Testis (tissue), 3 donors: ENCODE data around the gene RNASE13. TPM values are rescaled to one million over a fixed set of nuclear protein-coding genes. Genes with fewer than 3 reads are reported as not detected.

Experiments
- DNase-seq: peaks from one replicate; pipeline ENCODE4 v3.0.0-alpha.2; 2019
- H3K27ac ChIP-seq, 2 donors: fragments of 200-600 bp; sonication (generic); one replicate each; pipeline ENCODE4 v1.5.1; 2019
- H3K27me3 ChIP-seq: fragments of 200-600 bp; sonication (generic); one replicate; pipeline ENCODE4 v1.5.1; 2019
- H3K36me3 ChIP-seq: fragments of 200-600 bp; sonication (generic); one replicate; pipeline ENCODE4 v1.5.1; 2017; ENCODE audit warnings: low read depth; ENCODE audit errors: missing control alignments
- H3K4me1 ChIP-seq: fragments of 200-600 bp; sonication (generic); one replicate; pipeline ENCODE4 v1.5.1; 2019
- H3K4me3 ChIP-seq, 2 donors: fragments of 200-600 bp; sonication (generic); one replicate each; pipeline ENCODE4 v1.5.1; 2017 to 2019
- H3K9me3 ChIP-seq: fragments of 200-600 bp; sonication (generic); one replicate; pipeline ENCODE4 v1.5.1; 2017
- POLR2A ChIP-seq: fragments of 450-650 bp; IDR thresholded peaks from one replicate; pipeline ENCODE4 v1.6.1; 2017; ENCODE audit warnings: antibody characterized with exemption, mild to moderate bottlenecking, moderate library complexity
- WGBS, 2 donors: methylation state at CpG; one replicate each; pipeline ENCODE4 v1.1.5; 2018; 5-methylcytosine and 5-hydroxymethylcytosine counted together
- intact Hi-C: fragments of 100-400 bp; cut with DNase I; formaldehyde crosslinking; loops from one replicate; pipeline ENCODE4 v1.15.1; 2023; ENCODE audit warnings: low total_unique reads
- polyA plus RNA-seq: library from polyadenylated mRNA; stranded (reverse); fragments of 350-450 nt; fragmentation: Illumina TruSeq; extraction: RNeasy Lipid Tissue Mini Kit (QIAGEN cat#74804); gene quantifications from one replicate; pipeline ENCODE4 v1.2.3, GENCODE V29; 2014; ENCODE audit warnings: low read depth, low replicate concordance; ENCODE audit not compliant: insufficient read depth
- total RNA-seq, 2 donors: library from RNA; depleted of rRNA; stranded (reverse); fragments of >200 nt; gene quantifications; one replicate each; pipeline ENCODE4 v1.2.3, GENCODE V29; 2016
- TF ChIP-seq, protein P1 (sequence below), 3 experiments: fragments of 450-650 bp in 2 of 3; fragments of 200-600 bp in 1 of 3; sonication (generic) in 1 of 3; IDR thresholded peaks; one replicate each; pipeline ENCODE4 v1.5.1; 2016 to 2019; ENCODE audit warnings: antibody characterized with exemption in 3 of 3, mild to moderate bottlenecking in 2 of 3, moderate library complexity in 1 of 3

The RNASE13 gene
- total and polyA plus RNA-seq, 3 donors from 2014 or later: not detected

- Histone ChIP-seq H3K36me3 (no peaks in the 10 kb centered on the region), H3K9me3 (no peaks in the 10 kb centered on the region), H3K27me3 (no peaks in the 10 kb centered on the region), H3K4me1 (peaks cover 13% of the 10 kb centered on the region), H3K4me3 (no peak overlapping the region), H3K27ac (no peak overlapping the region)
- WGBS, 2 donors: 87 to 89% methylated on average over 2 of the region's 2 CpGs
- DNase-seq: no peak
- TF ChIP-seq, protein P1, sequence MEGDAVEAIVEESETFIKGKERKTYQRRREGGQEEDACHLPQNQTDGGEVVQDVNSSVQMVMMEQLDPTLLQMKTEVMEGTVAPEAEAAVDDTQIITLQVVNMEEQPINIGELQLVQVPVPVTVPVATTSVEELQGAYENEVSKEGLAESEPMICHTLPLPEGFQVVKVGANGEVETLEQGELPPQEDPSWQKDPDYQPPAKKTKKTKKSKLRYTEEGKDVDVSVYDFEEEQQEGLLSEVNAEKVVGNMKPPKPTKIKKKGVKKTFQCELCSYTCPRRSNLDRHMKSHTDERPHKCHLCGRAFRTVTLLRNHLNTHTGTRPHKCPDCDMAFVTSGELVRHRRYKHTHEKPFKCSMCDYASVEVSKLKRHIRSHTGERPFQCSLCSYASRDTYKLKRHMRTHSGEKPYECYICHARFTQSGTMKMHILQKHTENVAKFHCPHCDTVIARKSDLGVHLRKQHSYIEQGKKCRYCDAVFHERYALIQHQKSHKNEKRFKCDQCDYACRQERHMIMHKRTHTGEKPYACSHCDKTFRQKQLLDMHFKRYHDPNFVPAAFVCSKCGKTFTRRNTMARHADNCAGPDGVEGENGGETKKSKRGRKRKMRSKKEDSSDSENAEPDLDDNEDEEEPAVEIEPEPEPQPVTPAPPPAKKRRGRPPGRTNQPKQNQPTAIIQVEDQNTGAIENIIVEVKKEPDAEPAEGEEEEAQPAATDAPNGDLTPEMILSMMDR (IDR thresholded peaks at IDR 0.05): no peak
- TF ChIP-seq POLR2A: no peak
- intact Hi-C loops: no loop called here
Observed at GRCh38 chr14:21047378-21047781, 12.8 kb upstream of the RNASE13 start.

GRCh38 chr14:21043974-21044618 is 9.5 kb upstream of the RNASE13 start:
- intact Hi-C loops: no loop called here
- Histone ChIP-seq H3K27ac (no peak overlapping the region), H3K4me1 (peaks cover 16% of the 10 kb centered on the region), H3K27me3 (no peaks in the 10 kb centered on the region), H3K9me3 (no peaks in the 10 kb centered on the region), H3K36me3 (no peaks in the 10 kb centered on the region), H3K4me3 (no peak overlapping the region)
- WGBS, 2 donors: 65 to 69% methylated on average over 6 of the region's 6 CpGs
- TF ChIP-seq, protein P1 (IDR thresholded peaks at IDR 0.05): no peak
- TF ChIP-seq POLR2A: no peak
- DNase-seq: no peak

- Histone ChIP-seq H3K9me3 (no peaks in the 10 kb centered on the region), H3K36me3 (no peaks in the 10 kb centered on the region), H3K4me3 (no peak overlapping the region), H3K27me3 (no peaks in the 10 kb centered on the region), H3K4me1 (peaks cover 13% of the 10 kb centered on the region), H3K27ac (no peak overlapping the region)
- intact Hi-C loops: no loop called here
- DNase-seq: no peak
- TF ChIP-seq, protein P1 (IDR thresholded peaks at IDR 0.05): no peak
- no peak for TF ChIP-seq POLR2A
- 51 to 63% methylated on average over 2 of the region's 2 CpGs for WGBS, 2 donors
Observed at GRCh38 chr14:21043387-21043973, 8.9 kb upstream of the RNASE13 start.

- TF ChIP-seq, protein P1 (IDR thresholded peaks at IDR 0.05): no peak
- no peak for TF ChIP-seq POLR2A
- H3K27ac ChIP-seq: no peak overlapping the region
- no peak overlapping the region for H3K4me3 ChIP-seq
- 68 to 80% methylated on average over 8 of the region's 8 CpGs for WGBS, 2 donors
- peaks cover 12% of the 10 kb centered on the region for H3K4me1 ChIP-seq
- H3K9me3 ChIP-seq: no peaks in the 10 kb centered on the region
- no peaks in the 10 kb centered on the region for H3K27me3 ChIP-seq
- intact Hi-C loops: no loop called here
- no peak for DNase-seq
- no peaks in the 10 kb centered on the region for H3K36me3 ChIP-seq
Observed at GRCh38 chr14:21042918-21043317, 8.3 kb upstream of the RNASE13 start.
